HG03095 (cell line): Measurements from ENCODE around the gene NUDCD2.
A peak's percentile ranks its signal among the peaks of the same experiment; 100 is the strongest.
"Not testable (repeated sequence)": the region's sequence is repeated elsewhere in the genome, so short reads cannot be mapped to it uniquely, and the experiment has no call there.

Experiments
- ATAC-seq: cut with Tn5 transposase; IDR thresholded peaks from one replicate; pipeline ENCODE4 v1.9.1; 2021; ENCODE audit warnings: moderate library complexity; ENCODE audit not compliant: unreplicated experiment

NUDCD2 gene

DNA sequence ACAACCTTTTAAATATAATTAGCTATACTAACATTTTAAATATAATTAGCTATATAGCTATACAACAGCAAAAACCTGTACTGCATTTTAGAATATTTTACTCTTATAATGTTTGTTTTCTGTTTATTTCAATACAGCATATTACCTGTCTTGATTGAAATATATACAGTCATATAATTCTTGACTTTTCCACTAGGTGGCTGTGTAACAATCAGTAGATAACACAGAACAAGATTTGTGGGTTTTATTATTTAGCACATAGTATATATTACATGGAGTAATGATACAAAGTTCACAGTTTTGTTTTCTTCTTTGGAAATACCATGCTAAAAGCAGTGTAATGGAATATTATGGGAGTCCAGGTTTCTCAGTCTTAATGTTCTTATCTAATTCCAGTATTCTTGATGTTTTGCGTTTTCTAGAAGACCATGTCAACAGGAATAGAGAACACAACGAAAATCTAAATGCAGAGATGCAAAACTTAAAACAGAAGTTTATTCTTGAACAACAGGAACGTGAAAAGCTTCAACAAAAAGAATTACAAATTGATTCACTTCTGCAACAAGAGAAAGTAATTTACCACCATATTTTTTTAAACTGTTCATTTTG lies 13.8 kb upstream of the NUDCD2 start:
- ATAC-seq = no peak

- ATAC-seq = no peak
Observed at GRCh38 chr5:163467682-163468081, 7.8 kb upstream of the NUDCD2 start.

- ATAC-seq = no peak
Observed at GRCh38 chr5:163463063-163463435, 3.1 kb upstream of the NUDCD2 start.

DNA sequence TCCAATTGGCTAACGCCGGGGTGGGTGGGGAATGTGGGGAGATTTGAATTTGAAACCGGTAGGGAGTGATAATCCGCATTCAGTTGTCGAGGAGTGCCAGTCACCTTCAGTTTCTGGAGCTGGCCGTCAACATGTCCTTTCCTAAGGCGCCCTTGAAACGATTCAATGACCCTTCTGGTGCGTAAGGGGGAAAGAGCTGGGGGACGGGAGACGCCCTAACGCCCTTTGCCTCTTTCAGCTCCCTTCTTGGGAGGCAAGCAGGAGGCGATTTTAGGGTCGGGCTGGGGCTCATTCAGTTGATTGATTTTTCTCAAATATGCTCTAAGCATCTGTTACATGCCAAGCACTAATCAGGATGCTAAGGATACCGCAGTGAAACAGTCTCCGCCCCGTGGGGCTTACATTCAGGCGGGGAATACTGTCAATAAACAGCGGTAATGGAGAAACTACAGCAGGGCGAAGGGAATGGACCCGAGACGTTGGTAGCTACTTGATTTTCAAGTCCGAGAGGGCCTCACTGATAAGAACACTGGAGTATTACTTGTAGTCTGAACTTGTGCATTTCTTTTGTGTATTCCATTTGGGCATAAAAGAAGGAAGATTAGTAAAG lies 765 bp upstream of the NUDCD2 start, which contains the start of gene HMMR:
TSS of gene HMMR (plus strand) at position 71 of the 610 bp plus-strand sequence. CDS start at position 132, 61 bp downstream.
- ATAC-seq = no peak

DNA sequence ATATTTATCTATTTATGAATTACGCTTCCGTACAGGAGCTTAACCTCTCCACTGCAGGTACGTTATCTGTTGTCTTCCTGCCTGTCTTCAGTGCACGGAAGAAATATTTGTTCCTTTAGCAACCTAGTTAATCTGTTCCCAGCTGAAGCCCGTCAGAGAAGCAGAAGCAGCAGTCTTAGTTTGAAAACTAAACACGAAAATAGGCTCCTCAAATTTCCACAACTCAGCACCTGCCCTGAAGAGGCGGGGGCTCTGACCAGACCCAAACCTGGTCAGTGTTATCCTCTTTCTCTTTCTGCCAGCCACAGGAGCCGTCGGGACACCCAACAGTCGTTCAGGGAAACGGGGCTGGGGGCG lies 462 bp downstream of the NUDCD2 start:
- peak; percentile 2 for ATAC-seq

DNA sequence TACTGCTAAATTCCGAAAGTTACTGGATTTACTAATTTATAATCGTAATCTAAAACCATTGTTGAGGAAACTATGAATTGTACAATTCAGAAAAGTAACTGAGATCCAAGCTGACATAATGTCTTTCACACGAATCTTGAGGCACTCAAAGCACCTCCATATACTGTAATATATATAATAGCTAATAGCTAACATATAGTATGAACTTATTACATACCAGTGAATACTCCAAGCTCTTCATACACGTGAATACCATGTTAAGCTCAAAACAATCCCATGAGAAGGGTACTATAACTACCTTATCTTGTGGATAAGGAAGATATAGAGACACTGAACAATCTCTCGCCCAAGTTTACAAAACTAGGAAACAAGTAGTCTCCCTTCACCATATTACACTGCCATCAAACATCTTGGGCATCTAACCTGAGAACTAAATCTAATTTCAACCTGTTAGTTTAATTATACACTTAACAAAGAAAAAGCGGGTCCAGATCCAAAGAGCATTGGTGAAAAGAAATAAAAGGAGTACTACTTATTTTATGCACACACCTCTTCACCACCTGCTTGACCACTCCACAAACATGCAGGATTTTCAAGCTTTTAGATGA lies 1.0 kb downstream of the NUDCD2 start:
- no peak for ATAC-seq

- ATAC-seq = no peak
Observed at GRCh38 chr5:163456840-163457239, 3.1 kb downstream of the NUDCD2 start.

DNA sequence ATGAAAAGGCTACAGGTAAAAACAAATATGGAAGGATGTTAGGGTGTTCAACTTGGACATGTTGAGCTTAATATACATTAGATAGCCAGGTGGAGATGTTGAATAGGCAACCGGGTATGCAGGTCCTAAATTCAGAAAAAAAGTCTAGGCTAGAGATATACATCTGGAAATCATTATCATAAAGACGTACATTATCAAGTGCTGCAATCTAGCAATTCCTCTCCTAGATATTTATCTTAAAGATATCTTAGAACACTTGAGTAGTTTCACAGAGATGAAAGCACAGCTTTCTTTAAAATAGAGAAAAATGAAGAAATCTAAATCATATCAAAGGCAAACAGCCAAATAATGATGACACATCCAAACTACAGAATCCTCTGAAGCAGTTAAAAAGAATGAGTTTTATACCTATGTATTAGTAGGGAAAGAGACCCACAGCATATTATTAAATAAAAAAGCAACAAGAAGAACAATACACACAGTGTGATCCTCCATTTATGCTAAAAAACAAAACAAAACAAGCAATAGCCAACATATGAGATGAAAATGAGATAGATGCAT lies 3.8 kb downstream of the NUDCD2 start:
- ATAC-seq = no peak

DNA sequence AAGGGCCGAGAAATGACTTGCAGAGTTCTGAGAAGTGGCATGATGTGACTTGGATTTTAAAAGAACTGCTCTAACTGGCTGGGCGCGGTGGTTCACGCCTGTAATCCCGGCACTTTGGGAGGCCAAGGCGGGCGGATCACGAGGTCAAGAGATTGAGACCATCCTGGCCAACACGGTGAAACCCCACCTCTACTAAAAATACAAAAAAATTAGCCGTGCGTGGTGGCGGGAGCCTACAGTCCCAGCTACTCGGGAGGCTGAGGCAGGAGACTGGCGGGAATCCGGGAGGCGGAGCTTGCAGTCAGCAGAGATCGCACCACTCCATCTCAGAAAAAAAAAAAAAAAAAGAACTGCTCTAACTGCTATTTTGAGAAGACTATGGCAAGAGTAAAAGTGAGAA lies 4.5 kb downstream of the NUDCD2 start:
- not testable (repeated sequence) for ATAC-seq

- ATAC-seq = no peak
Observed at GRCh38 chr5:163453705-163454104, 6.2 kb downstream of the NUDCD2 start.

DNA sequence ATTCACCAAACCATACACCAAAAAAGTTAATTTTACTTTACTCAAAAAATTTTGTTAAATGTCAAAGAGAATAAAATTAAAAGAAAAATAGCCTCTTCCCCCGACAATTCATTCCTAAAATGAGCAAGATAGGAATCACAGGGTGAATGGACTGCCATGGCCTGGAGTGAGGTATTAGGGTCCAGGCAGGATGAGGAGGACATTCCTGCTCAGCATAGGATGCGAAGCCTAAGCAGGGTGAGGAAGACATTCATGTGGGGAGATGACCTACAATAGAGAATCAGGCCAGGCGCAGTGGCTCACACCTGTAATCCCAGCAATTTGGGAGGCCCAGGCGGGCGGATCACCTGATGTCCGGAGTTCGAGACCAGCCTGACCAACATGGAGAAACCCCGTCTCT lies 8.4 kb downstream of the NUDCD2 start:
- ATAC-seq = no peak

DNA sequence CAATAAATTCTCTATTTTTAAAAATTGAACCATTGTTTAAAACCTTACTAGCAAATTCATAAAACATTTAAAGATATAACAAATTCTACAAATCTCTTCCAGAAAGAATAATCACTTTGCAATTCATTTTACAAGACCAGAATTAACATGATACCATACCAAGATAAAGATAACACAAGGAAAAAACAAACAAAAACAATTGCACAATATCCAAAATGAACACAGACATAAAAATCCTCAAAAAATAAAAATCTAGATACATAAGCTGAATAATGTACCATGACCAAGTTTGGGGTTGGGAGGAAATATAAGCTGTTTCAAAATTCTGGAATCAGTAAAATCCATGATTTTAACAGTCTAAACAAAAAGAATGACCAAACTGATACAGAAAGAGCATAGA lies 11.4 kb downstream of the NUDCD2 start:
- ATAC-seq = no peak

DNA sequence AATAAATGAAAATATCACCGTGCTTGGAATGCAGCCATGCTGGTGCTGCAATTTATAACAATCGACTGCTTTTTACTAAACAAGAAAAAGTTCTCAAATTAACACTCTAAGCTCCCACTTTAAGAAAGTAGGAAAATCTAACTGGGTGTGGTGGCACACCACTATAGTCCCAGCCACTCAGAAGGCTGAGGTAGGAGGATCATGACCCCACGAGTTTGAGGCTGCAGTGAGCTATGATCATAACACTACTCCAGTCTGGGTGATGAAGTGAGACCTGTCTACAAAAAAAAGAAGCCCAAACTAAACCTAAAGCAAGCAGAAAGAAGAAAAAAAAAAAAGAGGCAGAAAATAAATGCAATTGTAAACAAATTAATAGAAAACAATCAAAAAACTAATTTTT lies 12.0 kb downstream of the NUDCD2 start:
- no peak for ATAC-seq

DNA sequence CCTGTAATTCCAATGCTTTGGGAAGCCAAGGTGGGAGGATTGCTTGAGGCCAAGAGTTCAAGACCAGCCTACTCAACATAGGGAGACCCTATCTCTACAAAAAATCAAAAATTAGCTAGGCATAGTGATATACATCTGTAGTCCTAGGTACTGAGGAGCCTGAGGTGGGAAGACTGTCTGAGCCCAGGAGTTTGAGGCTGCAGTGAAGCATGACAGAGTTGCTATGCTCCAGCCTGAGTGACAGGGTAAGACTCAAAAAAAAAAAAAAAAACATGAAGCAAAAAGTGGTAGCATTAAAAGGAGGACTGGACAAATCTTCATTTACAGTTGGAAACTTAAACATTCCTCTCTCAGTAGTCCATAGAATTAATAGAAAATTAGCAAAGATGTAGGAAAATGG lies 12.7 kb downstream of the NUDCD2 start:
- no peak for ATAC-seq

- no peak for ATAC-seq
Observed at GRCh38 chr5:163445345-163445744, 14.6 kb downstream of the NUDCD2 start.

- no peak for ATAC-seq
Observed at GRCh38 chr5:163444526-163444925, 15.4 kb downstream of the NUDCD2 start.

GRCh38 chr5:163440954-163441353 lies 18.9 kb downstream of the NUDCD2 start:
- ATAC-seq = no peak

DNA sequence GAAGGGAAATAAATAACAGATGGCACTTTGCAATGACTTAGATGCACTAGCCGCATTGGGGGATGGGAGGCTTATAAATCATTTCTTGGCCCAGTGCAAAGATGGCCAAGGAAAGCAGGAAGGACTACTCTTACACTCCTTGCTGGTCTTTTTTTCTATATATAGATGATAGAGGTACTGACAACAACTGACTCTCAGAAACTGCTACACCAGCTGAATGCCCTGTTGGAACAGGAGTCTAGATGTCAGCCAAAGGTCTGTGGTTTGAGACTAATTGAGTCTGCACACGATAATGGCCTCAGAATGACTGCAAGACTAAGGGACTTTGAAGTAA lies 20.8 kb downstream of the NUDCD2 start:
- ATAC-seq = no peak

- peak; percentile 91 for ATAC-seq
Observed at GRCh38 chr5:163437309-163438182, 22.4 kb downstream of the NUDCD2 start, which contains the start of gene CCNG1. CCNG1 (plus strand) TSS chr5:163437595; CDS start chr5:163439257, 1,662 bp downstream.

DNA sequence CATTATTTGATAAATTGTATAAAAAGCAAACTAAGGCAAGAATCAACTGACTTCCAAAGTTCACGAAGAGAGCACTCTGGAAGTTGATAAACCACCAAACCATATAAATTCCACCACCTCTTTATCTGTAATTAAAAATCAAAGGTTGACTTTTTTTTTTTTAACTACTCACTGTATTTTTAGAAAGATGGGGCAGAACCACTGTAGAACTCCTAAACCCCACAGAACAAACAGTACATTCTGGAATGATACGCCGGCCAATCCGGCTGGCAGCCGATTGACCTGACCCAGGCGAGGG lies 22.9 kb downstream of the NUDCD2 start:
- ATAC-seq = no peak

- no peak for ATAC-seq
Observed at GRCh38 chr5:163436515-163436914, 23.4 kb downstream of the NUDCD2 start.
